Renal pelvis (tissue), 4 donors: ENCODE measurements around the gene DTYMK. TPM values are rescaled to one million over a fixed set of nuclear protein-coding genes. Genes with fewer than 3 reads are reported as not detected.
"Not testable (repeated sequence)": the region's sequence is repeated elsewhere in the genome, so short reads cannot be mapped to it uniquely, and the experiment has no call there.

Experiments used
- DNase-seq: peaks from one replicate; pipeline ENCODE4 v3.0.0-alpha.2; 2013
- polyA plus RNA-seq, 3 donors: library from polyadenylated mRNA; unstranded; fragments of 120-200 nt; gene quantifications; one replicate each; pipeline ENCODE4 v1.2.1, GENCODE V29; 2013; ENCODE audit not compliant: insufficient read length in 3 of 3

DTYMK gene
- polyA plus RNA-seq, 3 donors = 45.7 to 49.5 (median 47.5) TPM

- DNase-seq = no peak
Measured at GRCh38 chr2:241676665-241677064, 9.9 kb downstream of the DTYMK start.

- no peak for DNase-seq
Measured at GRCh38 chr2:241675885-241676284, 10.7 kb downstream of the DTYMK start.

- no peak for DNase-seq
Measured at GRCh38 chr2:241673797-241674725, 12.6 kb downstream of the DTYMK start.

GRCh38 chr2:241673189-241673663 is 13.4 kb downstream of the DTYMK start:
- DNase-seq = no peak

GRCh38 chr2:241672243-241673188 is 14.1 kb downstream of the DTYMK start:
- DNase-seq = no peak

- no peak for DNase-seq
Measured at GRCh38 chr2:241671457-241672240, 15.0 kb downstream of the DTYMK start.

- DNase-seq = no peak
Measured at GRCh38 chr2:241670333-241671110, 16.1 kb downstream of the DTYMK start.

- no peak for DNase-seq
Measured at GRCh38 chr2:241668839-241669238, 17.8 kb downstream of the DTYMK start.

GRCh38 chr2:241668354-241668753 is 18.3 kb downstream of the DTYMK start:
- DNase-seq = no peak

- DNase-seq = peak; percentile 65
Measured at GRCh38 chr2:241666627-241667400, 19.8 kb downstream of the DTYMK start.

GRCh38 chr2:241665731-241666440 is 20.7 kb downstream of the DTYMK start:
- DNase-seq = no peak

GRCh38 chr2:241662731-241663130 is 23.9 kb downstream of the DTYMK start:
- DNase-seq = not testable (repeated sequence)

GRCh38 chr2:241660593-241661213 is 25.9 kb downstream of the DTYMK start:
- DNase-seq = no peak

GRCh38 chr2:241659150-241659739 is 27.4 kb downstream of the DTYMK start:
- peak; percentile 75 for DNase-seq

GRCh38 chr2:241658296-241658695 is 28.3 kb downstream of the DTYMK start:
- no peak for DNase-seq

- no peak for DNase-seq
Measured at GRCh38 chr2:241657786-241658254, 28.8 kb downstream of the DTYMK start.

GRCh38 chr2:241656190-241656741 is 30.3 kb downstream of the DTYMK start:
- DNase-seq = no peak
